GM18870 (cell line): ENCODE measurements around the gene COLEC11.
A peak's percentile ranks its signal among the peaks of the same experiment; 100 is the strongest.
"Not testable (repeated sequence)": the region's sequence is repeated elsewhere in the genome, so short reads cannot be mapped to it uniquely, and the experiment has no call there.

Experiments used
- ATAC-seq: cut with Tn5 transposase; IDR thresholded peaks from one replicate; pipeline ENCODE4 v1.9.1; 2021; ENCODE audit warnings: moderate library complexity; ENCODE audit not compliant: unreplicated experiment

The COLEC11 gene

DNA sequence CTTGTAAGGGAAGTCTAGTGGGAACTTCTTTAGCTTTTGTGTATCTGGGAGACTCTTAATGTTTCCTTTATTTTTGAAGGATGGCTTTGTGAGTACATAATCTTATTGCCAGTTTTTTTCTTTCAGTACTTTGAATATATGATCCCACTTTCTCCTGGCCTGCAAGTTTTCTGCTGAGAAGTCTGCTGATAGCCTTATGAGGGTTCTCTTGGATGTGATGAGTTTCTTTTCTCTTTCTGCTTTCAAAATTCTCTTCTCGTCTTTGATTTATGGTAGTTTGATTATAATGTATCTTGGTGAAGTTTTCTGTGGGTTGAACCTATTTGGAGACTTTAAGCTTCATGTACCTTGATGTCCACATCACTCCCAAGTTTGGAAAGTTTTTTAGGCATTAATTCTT is 28.1 kb downstream of the COLEC11 start:
- no peak for ATAC-seq

DNA sequence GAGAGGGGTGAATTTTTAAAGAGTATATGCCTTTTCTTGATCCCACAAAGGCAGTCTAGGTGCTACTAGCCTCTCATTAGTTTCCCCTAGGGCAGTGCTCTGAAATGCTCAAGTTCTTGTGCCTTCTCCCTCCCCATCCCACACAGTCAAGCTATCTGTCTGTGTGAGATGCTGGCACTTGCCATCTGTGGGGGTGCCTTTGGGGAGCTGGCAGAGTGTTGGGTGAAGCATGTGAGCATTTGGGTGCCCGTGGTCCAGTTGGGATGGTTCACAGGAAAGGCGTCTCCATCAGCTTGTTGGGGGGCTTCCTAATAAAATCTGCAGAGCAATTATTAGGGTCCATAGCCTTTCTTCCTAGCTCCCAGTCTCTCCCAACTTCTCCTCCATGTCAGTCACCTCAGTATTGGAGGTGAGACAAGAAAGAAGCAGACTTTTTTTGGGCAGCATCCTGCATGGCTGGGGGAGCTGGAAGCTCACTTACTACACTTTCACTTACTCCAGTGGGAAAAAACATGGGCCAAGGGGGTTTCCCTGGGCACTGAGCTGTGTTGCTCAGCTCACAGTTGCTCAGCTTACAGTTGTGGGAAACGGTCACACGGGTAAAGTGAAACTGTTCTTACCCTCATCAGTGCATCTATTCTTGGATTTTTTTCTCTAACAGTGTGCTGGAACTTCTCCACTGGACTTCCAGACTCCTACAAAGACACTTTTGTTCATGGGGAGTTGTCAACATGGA is 29.3 kb downstream of the COLEC11 start:
- peak; percentile 74 for ATAC-seq

DNA sequence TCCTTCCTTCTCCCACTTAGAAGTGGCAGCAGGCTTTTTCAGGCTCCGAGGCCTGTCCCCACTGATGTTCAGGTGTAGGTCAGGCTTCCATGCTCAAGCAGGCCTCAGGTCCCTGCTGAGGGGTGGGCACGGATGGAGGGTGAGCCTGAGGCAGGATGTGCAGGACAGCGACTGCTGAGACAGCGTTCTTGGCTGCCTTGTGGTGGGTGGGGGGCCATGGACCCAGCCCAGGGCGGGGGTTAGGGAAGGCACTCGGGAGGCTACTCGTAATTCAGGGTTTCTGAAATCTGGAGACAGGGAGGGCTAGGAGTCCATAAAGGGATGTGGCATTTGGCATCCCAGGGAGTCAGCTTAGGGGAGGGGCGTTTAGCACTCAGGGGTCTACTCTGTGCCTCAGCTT is 30.3 kb downstream of the COLEC11 start:
- no peak for ATAC-seq

DNA sequence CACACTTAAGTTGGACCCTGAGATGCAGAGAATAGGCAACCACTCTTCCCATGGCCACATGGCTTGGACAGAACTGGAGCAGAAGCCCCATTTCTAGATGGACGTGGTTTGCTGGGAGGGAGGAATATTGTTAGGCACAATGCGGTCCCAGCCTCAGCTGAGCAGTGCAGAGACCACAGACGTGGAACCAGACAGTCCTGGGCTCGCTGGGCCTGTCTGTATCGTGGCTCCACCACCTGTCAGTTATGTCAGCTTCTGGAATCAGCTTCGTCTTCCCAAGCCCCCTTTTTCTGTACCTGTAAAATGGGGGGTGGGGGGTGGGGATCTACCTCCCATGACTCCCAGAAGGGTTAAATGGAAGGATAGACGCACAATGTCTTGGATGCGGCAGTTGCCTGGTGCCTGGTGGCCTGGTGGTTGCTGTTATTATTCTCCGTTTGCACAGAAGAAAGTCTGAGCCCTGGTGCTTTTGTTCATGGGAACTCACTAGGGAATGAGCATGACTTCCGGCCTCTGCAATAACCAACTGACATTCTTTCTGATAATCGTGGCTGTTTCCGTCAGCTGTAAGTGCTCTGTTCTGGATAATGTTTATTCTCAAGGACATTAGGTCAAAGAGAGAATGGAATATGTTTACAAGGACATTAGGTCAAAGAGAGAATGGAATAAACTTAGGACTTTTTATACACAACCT is 31.4 kb downstream of the COLEC11 start:
- ATAC-seq = no peak

DNA sequence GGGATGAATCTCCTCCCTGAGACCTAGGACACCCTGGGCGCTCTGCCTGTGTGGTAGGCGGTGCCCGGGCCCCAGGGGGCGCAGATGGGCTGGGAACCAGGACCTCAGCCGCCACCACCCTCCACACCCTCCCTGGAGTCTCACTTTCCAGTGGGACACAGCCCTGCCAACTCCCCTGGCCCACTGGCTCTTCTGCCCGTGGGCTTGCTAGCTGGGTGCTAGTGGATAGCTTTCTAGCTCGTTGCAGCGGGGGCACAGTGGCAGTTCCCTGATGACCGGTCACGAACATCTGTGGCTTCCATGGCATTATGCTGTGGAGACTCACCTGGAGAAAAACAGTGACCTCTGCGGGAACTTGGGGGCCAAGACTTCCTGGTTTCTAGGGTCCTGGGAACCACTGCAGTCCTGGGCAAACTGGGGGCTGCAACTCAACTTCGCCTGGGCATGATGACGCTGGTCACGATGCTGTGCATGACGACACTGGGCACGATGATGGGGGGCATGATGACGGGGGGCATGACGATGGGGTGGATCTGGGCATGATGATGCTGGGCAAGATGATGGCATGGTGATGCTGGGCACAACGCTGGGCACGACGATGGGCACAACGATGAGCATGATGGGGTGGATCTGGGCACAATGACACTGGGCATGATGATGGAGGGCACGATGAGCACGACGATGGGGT is 32.0 kb downstream of the COLEC11 start:
- no peak for ATAC-seq

DNA sequence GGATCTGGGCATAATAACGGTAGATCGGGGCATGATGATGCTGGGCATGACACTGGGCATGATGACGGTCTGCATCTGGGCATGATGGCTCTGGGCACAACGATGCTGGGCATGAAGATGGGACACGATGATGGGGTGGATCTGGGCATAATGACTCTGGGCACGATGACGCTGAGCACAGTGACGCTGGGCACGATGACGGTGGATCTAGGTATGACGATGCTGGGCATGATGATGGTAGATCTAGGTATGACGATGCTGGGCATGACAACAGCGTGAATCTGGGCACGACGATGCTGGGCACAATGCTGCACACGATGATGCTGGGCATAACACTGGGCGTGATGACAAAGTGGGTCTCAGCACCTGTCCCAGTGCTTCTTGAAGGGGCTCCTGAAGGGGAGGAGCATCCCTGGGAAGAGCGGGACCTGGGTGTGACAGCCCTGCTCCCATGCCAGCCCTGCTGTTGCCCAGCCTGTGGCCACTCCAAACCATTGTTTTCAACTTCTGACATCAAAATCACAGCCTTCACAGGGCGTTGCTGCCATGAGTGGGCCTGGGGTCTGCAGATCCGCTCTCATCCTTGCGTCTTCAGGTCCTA is 32.7 kb downstream of the COLEC11 start:
- no peak for ATAC-seq

DNA sequence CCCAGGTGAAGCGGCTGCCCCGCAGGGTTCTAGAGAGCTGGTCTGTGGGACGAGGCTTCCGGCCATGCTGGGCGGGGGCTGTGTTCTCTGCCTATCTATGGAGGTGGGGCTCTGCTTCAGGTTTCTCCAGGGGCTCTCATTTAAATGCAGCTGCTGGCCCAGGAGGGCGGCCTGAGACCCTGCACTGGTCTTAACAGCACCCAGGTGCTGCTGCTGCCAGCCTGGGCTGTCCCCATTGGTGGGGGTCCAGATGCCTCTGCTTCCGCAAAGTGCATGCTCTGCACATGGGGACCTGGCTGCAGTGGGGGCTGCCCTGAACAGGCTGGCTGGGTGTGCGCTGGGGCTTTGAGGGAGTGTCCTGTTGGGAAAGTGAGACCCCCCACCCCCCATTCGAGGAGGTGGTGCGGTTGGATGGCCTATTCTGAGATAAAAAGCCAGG is 33.3 kb downstream of the COLEC11 start:
- ATAC-seq = no peak

DNA sequence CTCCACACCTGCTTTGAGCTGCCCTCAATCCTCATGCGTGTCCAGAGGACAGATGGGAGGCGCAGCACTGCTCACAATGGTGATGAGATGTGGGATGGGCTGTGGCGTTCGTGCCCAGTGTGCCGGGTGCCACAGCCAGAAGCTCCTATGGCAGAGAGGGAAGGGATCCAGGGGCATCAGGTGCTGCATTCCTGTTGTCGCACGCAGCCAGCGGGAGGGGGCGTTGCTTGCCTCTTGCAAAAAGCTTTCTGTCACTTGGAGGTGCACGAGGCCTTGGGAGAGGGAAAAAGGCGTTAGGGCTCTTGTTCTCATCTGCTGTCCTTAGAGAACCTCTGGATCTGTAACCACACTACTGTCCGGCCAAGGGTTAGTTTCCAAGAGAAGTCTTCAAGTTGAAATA is 33.9 kb downstream of the COLEC11 start:
- no peak for ATAC-seq

DNA sequence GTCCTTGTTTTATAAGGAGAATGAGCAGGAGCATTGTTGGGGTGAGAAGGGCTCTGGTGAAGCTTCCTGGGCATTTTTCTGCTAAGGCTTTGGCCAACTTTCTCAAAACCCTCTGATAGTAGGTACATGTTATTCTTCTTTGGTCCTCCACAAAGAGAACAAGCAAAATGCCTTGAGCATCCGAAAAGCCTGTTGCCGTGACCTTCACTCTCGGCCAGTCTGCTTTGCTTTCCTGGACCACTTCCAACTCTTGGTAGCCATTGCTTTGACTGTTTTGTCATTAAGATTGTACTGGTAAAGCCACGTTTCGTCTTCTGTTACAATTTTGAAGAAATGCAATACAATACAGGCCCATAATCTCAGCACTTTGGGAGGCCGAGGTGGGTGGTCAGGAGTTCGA is 35.7 kb downstream of the COLEC11 start:
- no peak for ATAC-seq

DNA sequence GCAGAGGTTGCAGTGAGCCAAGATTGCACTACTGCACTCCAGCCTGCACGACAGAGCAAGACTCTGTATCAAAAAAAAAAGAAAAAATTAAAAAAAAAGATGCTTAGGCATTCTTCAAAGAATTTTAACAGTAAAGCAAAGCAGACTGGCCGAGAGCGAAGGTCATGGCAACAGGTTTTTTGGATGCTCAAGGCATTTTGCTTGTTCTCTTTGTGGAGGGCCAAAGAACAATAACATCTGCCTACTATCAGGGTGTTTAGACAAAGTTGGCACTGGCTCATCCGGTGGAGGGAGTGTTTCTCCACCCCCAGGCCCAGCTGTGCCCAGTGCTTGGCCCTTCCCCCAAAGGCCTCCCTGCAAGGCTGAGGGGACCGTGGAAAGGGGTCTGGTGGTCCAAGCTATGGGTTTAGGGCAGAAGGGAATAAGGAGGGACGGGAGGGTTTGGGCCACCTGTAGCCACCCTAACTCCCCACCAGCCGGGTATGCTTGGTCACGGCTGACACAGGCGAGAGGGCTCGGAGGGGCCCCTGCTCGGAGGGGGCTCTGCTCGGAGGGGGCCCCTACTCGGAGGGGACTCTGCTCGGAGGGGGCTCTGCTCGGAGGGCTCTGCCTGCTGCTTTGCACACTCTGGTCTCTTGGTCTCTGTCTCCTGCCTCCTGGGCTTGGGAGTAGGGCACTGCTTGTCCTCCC is 36.4 kb downstream of the COLEC11 start:
- no peak for ATAC-seq

DNA sequence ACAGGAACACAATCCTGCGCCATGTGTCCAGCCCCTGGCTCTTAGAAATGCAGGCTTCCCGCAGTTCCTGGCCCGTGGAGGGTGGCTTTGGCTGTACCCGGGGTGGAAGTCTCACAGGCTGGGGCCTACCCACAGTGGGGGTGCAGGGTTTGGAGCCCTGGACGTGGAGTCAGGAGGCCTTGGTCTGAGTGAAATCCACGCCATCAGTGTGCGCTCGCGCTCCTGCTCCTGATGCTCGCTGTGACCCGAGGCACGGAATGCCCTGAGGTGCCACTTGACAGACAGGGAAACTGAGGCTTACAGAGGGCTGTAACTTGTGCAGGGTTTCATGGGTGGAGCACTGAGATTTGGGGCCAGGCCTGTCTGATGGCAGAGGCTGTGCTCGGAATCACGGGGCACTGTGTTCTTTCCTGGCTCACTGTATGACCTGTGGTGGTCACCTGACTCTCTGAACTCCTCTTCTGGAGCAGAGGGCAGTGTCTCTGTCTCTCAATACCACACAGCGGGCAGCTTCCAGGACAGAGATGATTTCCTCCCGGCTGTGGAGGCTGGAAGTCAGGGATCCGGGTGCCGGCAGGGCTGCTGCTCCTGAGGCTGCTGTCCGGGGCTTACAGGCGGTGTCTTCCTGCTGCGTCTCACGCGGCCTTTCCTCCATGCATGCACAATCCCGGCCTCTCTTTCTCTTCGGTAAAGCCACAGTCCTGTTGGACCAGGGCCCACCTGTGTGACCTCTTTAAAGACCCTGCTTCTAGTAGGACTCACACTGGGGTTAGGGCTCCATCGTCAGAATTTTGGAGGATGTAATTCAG is 37.1 kb downstream of the COLEC11 start:
- no peak for ATAC-seq

DNA sequence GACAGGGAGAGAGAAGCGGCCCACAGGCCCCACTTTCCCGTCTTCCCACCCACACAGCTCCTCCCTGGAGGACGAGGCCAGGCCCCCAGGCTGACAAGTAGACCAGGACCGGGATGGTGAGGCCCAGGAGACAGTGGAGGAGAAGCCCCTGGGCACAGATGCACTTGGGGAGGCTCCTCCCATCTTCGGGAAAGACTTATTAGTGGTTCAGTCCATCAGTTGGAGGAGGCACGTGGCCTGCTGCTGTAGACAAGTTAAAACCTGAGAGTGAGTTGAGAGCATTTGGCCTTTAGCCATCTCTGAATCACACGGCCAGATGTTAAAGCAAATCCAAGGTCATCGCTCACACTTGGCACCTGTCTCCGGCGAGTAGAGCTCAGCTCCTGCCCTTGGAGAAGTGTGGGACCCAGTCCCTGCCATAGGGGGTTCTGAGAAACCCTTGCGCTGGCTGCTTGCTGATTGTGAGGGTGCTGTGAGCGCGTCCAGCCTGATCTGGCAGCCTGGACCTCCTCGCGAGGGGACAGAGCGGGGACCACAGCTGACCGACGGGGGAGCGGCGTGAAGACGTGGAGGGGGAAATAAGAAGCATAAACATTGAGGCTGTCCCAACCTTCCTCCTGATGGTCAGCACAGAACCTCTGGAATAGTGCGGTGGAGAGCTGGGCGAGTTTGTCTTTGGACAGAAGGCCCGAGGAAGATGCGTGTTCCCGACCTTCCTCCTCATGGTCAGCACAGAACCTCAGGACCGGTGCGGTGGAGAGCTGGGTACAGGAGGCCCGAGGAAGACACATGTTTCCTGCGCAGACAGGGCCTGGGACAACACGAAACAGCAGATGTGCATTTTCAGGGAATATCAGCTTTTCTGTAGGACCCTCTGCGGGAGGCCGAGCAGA is 38.4 kb downstream of the COLEC11 start:
- no peak for ATAC-seq

DNA sequence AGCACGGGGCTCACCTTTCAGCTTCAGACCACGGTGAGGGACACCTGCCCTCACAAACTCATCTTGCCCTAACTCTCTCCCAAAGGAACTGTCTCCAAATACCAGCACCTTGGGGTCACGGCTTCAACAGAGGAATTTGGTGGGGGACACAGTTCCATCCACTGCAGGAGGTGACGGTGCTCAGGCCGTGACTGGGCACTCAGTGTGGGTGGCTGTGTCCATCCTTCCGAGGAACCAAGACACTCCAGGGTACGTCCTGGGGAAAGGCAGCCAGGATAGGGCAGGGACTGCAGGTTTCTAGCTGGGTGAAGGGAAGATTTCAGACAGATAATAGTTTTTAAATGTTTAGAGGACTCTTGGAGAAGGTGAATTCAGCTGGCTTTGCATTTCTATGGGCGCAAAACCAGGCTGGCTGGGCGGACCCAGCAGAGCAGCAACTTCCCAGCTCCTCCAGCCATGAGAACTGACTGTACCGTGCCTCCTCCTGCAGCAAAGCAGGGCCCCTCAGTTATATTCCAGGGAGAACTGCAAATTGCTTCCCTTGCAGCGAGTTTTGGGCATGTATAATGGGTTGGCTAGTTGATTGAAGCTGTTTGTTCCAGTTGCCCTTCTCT is 39.2 kb downstream of the COLEC11 start:
- ATAC-seq = no peak

DNA sequence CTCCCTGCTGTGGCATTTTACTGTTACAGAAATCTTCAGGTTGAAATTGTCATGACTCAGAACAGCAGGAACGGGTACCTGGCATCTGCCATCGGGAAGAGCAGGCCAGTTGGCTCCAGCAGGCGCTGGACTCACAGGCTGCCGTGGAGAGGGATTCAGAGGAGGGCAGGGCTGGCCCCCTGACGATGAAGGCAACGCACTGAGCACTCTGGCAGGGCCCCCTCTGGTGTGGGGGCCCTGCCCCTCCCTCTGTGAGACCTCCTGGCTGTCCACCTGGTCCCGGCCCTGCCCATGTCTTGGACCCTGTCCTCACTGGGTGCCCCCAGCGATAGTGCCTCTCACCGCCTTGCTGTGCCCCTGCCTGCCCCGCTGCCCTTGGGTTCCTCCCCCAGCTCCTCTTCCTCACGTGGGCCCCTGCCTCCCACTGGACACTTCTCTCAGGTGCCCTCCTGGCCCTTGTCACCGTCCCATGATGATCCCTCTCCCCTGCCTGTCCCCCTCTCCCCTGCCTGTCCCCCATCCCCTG is 39.7 kb downstream of the COLEC11 start:
- no peak for ATAC-seq

DNA sequence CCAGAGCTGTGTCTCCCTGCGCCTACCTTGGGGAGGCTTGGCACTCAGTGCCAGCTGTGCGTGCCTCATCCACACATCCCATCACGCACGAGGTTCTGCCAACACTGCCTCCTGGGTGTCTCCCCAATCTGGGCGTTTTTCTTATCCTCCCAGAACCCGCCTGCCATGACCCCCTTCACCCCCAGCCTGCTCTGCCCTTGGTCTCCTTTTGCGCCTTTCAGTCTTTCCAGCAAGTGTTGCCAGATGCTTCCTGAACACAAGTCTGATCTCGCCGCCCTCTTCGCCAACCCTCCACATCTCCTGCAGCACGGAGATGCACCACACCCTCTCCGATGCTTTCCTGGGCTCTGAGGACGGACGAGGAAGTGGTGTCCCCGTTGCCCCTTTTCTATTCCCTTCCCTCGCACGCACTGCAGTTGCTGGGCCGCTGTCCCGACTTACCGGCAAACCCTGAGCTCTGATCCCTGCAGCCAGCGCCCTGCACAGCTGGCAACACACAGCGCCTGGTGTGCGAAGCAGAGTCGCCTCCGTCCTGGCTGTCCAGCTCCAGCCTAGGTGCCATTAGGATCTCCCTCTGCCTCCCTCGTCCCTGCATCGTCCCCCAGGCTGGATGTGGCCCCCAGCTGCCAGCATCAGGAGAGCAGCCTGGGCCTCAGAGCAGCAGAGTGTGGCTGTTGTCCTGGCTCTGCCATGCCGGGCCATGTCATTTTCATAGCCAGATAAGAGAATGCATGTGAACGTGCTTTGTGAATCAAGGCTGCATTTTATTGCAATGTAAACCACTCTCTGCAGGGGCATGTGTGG is 40.5 kb downstream of the COLEC11 start:
- no peak for ATAC-seq

DNA sequence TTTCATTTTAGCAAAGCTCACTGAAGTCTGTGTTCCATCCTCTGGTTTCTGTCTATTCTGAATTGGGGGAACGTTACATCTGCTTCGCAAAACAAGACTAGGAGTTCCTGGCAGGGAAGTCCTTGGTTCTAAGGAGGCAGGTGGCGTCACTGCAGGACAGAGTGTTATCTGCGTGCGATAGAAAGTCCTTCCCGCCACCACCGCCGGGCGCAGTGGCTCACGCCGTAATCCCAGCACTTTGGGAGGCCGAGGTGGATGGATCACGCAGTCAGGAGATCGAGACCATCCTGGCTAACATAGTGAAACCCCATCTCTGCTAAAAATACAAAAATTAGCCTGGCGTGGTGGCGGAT is 41.0 kb downstream of the COLEC11 start:
- not testable (repeated sequence) for ATAC-seq

DNA sequence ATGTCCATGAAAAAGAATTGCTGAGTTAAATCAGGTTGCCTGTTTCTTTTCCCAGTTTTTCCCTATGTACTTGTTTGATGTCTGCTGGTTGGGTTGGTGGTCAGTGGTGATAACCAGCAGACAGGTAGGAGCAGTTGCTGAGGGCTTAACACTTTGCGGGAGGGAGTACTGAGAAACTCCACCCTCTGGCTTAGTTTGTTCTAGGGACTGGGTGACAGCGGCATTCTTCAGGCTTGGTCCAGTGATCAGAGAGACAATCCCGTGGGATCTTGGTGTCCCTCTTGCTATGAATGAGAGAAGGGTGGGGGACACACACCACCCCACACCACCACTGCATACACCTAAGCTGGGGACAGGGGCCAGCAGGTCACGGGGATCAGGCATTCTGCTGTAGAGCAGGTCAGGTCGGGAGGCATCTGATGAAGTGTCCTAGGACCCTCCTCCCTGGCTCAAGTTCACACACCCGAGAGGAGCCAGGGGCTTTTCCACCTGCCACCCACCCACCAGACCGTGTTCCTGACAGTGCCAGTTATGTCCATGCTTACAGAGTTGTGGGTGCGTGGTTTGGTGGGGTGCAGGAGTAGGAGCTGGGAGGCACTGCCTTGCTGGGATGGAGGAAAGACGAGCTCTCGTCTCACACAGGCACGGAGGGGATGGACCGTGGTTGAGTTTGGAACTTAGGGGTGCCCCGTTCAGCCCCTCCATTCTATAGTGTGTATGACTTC is 41.8 kb downstream of the COLEC11 start:
- no peak for ATAC-seq
